ENCODE measurements around the gene MLYCD. TPM values are rescaled to one million over a fixed set of nuclear protein-coding genes. Genes with fewer than 3 reads are reported as not detected.

The MLYCD gene
- polyA plus RNA-seq, 1 donor from 2014 or later: 2.4 TPM

DNA sequence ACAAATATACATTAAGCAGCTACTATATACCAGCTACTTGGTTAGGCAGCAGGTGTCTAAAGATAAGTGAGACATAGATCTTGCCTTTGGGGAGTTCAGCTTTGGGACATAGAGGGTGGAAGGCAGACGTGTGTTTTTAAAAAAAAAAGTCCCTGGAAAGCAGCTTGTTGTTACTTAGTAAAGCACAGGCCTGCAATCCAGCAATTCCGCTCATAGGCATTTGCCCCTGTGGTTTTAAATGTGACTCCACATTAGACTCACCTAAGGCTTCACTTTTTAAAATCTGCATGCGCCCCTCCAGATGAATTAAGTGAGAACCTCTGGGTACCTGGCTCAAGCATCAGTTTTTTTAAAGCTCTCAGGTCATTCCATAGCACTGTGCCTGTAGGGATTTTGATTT lies 7.2 kb upstream of the MLYCD start:
- Histone ChIP-seq H3K9me3 (ENCODE audit: low read length) (peaks cover 6% of the 10 kb centered on the region), H3K9ac (ENCODE audit: low read length) (no peak overlapping the region), H3K36me3 (ENCODE audit: insufficient read depth, low read length) (no peaks in the 10 kb centered on the region), H3K27me3 (ENCODE audit: insufficient read depth, low read depth, low read length) (no peaks in the 10 kb centered on the region), H3K27ac (ENCODE audit: low read length) (no peak overlapping the region), H3K4me3 (ENCODE audit: low read length) (no peak overlapping the region), H4K20me1 (ENCODE audit: insufficient read depth) (no peaks in the 10 kb centered on the region), H3K79me2 (replicated peaks; ENCODE audit: insufficient read depth, low read length) (no peaks in the 10 kb centered on the region), H2AFZ (ENCODE audit: low read depth, low read length) (no peak overlapping the region), H3K4me2 (ENCODE audit: low read length) (no peak overlapping the region), H3F3A (ENCODE audit: insufficient read depth, low read length, poor library complexity, severe bottlenecking) (no peaks in the 10 kb centered on the region), H3K9me2 (ENCODE audit: insufficient read depth, low read length) (no peaks in the 10 kb centered on the region)
- TF ChIP-seq, protein P1, sequence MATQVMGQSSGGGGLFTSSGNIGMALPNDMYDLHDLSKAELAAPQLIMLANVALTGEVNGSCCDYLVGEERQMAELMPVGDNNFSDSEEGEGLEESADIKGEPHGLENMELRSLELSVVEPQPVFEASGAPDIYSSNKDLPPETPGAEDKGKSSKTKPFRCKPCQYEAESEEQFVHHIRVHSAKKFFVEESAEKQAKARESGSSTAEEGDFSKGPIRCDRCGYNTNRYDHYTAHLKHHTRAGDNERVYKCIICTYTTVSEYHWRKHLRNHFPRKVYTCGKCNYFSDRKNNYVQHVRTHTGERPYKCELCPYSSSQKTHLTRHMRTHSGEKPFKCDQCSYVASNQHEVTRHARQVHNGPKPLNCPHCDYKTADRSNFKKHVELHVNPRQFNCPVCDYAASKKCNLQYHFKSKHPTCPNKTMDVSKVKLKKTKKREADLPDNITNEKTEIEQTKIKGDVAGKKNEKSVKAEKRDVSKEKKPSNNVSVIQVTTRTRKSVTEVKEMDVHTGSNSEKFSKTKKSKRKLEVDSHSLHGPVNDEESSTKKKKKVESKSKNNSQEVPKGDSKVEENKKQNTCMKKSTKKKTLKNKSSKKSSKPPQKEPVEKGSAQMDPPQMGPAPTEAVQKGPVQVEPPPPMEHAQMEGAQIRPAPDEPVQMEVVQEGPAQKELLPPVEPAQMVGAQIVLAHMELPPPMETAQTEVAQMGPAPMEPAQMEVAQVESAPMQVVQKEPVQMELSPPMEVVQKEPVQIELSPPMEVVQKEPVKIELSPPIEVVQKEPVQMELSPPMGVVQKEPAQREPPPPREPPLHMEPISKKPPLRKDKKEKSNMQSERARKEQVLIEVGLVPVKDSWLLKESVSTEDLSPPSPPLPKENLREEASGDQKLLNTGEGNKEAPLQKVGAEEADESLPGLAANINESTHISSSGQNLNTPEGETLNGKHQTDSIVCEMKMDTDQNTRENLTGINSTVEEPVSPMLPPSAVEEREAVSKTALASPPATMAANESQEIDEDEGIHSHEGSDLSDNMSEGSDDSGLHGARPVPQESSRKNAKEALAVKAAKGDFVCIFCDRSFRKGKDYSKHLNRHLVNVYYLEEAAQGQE (IDR thresholded peaks at IDR 0.05; ENCODE audit: borderline replicate concordance): no peak
- TF ChIP-seq MXI1 (conservative IDR thresholded peaks at IDR 0.05; ENCODE audit: poor library complexity, severe bottlenecking) (no peak), POLR2AphosphoS5 (IDR thresholded peaks at IDR 0.05) (no peak), SMC3 (conservative IDR thresholded peaks at IDR 0.05; ENCODE audit: poor library complexity) (no peak), EP300 (conservative IDR thresholded peaks at IDR 0.05; ENCODE audit: poor library complexity, severe bottlenecking) (no peak), TAF1 (IDR thresholded peaks at IDR 0.05; ENCODE audit: low read depth) (no peak), EZH2 (IDR thresholded peaks at IDR 0.05; ENCODE audit: borderline replicate concordance, insufficient read depth, low read length, poor library complexity, severe bottlenecking) (no peak), RAD21 (conservative IDR thresholded peaks at IDR 0.05) (no peak)
- TF ChIP-seq, protein P2, sequence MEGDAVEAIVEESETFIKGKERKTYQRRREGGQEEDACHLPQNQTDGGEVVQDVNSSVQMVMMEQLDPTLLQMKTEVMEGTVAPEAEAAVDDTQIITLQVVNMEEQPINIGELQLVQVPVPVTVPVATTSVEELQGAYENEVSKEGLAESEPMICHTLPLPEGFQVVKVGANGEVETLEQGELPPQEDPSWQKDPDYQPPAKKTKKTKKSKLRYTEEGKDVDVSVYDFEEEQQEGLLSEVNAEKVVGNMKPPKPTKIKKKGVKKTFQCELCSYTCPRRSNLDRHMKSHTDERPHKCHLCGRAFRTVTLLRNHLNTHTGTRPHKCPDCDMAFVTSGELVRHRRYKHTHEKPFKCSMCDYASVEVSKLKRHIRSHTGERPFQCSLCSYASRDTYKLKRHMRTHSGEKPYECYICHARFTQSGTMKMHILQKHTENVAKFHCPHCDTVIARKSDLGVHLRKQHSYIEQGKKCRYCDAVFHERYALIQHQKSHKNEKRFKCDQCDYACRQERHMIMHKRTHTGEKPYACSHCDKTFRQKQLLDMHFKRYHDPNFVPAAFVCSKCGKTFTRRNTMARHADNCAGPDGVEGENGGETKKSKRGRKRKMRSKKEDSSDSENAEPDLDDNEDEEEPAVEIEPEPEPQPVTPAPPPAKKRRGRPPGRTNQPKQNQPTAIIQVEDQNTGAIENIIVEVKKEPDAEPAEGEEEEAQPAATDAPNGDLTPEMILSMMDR (IDR thresholded peaks at IDR 0.05; ENCODE audit: poor library complexity, severe bottlenecking): no peak

DNA sequence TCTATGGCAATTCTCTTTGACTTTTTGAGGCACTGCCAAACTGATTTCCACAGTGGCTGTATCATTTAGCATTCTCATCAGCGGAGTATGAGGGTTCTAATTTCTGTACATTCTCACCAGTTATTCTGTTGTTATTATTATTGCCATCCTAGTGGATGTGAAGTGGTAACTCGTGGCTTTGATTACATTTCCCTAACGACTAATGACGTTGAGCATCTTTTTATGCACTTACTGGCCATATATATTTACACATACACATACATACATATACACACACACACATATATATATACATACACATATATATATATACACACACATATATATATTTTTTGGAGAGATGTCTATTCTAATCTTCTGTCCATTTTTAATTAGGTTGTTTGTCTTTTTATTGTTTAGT lies 3.7 kb upstream of the MLYCD start:
- H3K27ac ChIP-seq (ENCODE audit: low read length): no peak overlapping the region
- H3K27me3 ChIP-seq (ENCODE audit: insufficient read depth, low read depth, low read length): no peaks in the 10 kb centered on the region
- TF ChIP-seq, protein P1 (IDR thresholded peaks at IDR 0.05; ENCODE audit: borderline replicate concordance): no peak
- no peak for TF ChIP-seq EP300 (conservative IDR thresholded peaks at IDR 0.05; ENCODE audit: poor library complexity, severe bottlenecking)
- no peak for TF ChIP-seq POLR2AphosphoS5 (IDR thresholded peaks at IDR 0.05)
- no peak for TF ChIP-seq TAF1 (IDR thresholded peaks at IDR 0.05; ENCODE audit: low read depth)
- TF ChIP-seq MXI1 (conservative IDR thresholded peaks at IDR 0.05; ENCODE audit: poor library complexity, severe bottlenecking): no peak
- TF ChIP-seq, protein P2 (IDR thresholded peaks at IDR 0.05; ENCODE audit: poor library complexity, severe bottlenecking): no peak
- TF ChIP-seq RAD21 (conservative IDR thresholded peaks at IDR 0.05): no peak
- no peak for TF ChIP-seq SMC3 (conservative IDR thresholded peaks at IDR 0.05; ENCODE audit: poor library complexity)
- TF ChIP-seq EZH2 (IDR thresholded peaks at IDR 0.05; ENCODE audit: borderline replicate concordance, insufficient read depth, low read length, poor library complexity, severe bottlenecking): no peak
- peaks cover 6% of the 10 kb centered on the region for H3K79me2 ChIP-seq (replicated peaks; ENCODE audit: insufficient read depth, low read length)
- H4K20me1 ChIP-seq (ENCODE audit: insufficient read depth): no peaks in the 10 kb centered on the region
- H3K36me3 ChIP-seq (ENCODE audit: insufficient read depth, low read length): no peaks in the 10 kb centered on the region
- H3K9me3 ChIP-seq (ENCODE audit: low read length): peaks cover 6% of the 10 kb centered on the region
- no peak overlapping the region for H2AFZ ChIP-seq (ENCODE audit: low read depth, low read length)
- no peak overlapping the region for H3K9ac ChIP-seq (ENCODE audit: low read length)
- H3F3A ChIP-seq (ENCODE audit: insufficient read depth, low read length, poor library complexity, severe bottlenecking): no peaks in the 10 kb centered on the region
- H3K9me2 ChIP-seq (ENCODE audit: insufficient read depth, low read length): no peaks in the 10 kb centered on the region
- no peak overlapping the region for H3K4me3 ChIP-seq (ENCODE audit: low read length)
- H3K4me2 ChIP-seq (ENCODE audit: low read length): no peak overlapping the region

Data from neural cell (in vitro differentiated cells).